ENCODE measurements around the gene HESX1. TPM values are rescaled to one million over a fixed set of nuclear protein-coding genes. Genes with fewer than 3 reads are reported as not detected.

HESX1 gene
- total and polyA plus RNA-seq, 2 of the 13 experiments (the other 11 are each of a cell fraction or from before 2014, with no cell fraction given): 0.57 to 0.75 TPM

- no peak for TF ChIP-seq CEBPZ (IDR thresholded peaks at IDR 0.05; ENCODE audit: low read length)
- TF ChIP-seq RFXAP (CRISPR knock-in tag; IDR thresholded peaks at IDR 0.05; ENCODE audit: borderline replicate concordance): no peak
- TF ChIP-seq SRY (CRISPR knock-in tag; IDR thresholded peaks at IDR 0.05): peak; percentile 72
- TF ChIP-seq MIER3 (CRISPR knock-in tag; IDR thresholded peaks at IDR 0.05; ENCODE audit: borderline replicate concordance): 0 out of 2 replicates have a peak, but pooled peaks have one; percentile 36
- peak; percentile 63 for TF ChIP-seq SKI (IDR thresholded peaks at IDR 0.05; ENCODE audit: partially characterized antibody)
- peak; percentile 77 for TF ChIP-seq TARDBP (CRISPR knock-in tag; IDR thresholded peaks at IDR 0.05)
- no peak for TF ChIP-seq PAF1 (CRISPR knock-in tag; IDR thresholded peaks at IDR 0.05)
- TF ChIP-seq ZNF224 (CRISPR knock-in tag; IDR thresholded peaks at IDR 0.05): peak; percentile 97
- TF ChIP-seq SYNCRIP (IDR thresholded peaks at IDR 0.05; ENCODE audit: insufficient read depth, low read depth, low read length): no peak
- TF ChIP-seq U2AF1 (optimal IDR thresholded peaks at IDR 0.05; ENCODE audit: low read depth, low read length): no peak
- TF ChIP-seq, protein P1, sequence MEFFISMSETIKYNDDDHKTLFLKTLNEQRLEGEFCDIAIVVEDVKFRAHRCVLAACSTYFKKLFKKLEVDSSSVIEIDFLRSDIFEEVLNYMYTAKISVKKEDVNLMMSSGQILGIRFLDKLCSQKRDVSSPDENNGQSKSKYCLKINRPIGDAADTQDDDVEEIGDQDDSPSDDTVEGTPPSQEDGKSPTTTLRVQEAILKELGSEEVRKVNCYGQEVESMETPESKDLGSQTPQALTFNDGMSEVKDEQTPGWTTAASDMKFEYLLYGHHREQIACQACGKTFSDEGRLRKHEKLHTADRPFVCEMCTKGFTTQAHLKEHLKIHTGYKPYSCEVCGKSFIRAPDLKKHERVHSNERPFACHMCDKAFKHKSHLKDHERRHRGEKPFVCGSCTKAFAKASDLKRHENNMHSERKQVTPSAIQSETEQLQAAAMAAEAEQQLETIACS (CRISPR knock-in tag; IDR thresholded peaks at IDR 0.05): peak; percentile 46; the same call in 1 of the 2 replicates
- peak; percentile 83 for TF ChIP-seq HNRNPK (IDR thresholded peaks at IDR 0.05; ENCODE audit: low read depth, low read length, poor library complexity, severe bottlenecking)
- peak; percentile 82; the same call in 1 of the 2 replicates for TF ChIP-seq NRL (CRISPR knock-in tag; IDR thresholded peaks at IDR 0.05; ENCODE audit: borderline replicate concordance)
- peak; percentile 86 for TF ChIP-seq POLR2G (IDR thresholded peaks at IDR 0.05; ENCODE audit: low read depth, low read length)
- TF ChIP-seq ZNF512 (CRISPR knock-in tag; IDR thresholded peaks at IDR 0.05): 0 out of 2 replicates have a peak, but pooled peaks have one; percentile 50
- no peak for TF ChIP-seq REL (CRISPR knock-in tag; conservative IDR thresholded peaks at IDR 0.05)
- peak; percentile 74 for TF ChIP-seq SAFB2 (CRISPR knock-in tag; IDR thresholded peaks at IDR 0.05; ENCODE audit: borderline replicate concordance, low read depth)
- TF ChIP-seq SP140L (CRISPR knock-in tag; IDR thresholded peaks at IDR 0.05; ENCODE audit: borderline replicate concordance): no peak
- no peak for TF ChIP-seq ZNF124 (CRISPR knock-in tag; IDR thresholded peaks at IDR 0.05)
- TF ChIP-seq ZNF34 (CRISPR knock-in tag; IDR thresholded peaks at IDR 0.05; ENCODE audit: borderline replicate concordance): no peak
- no peak for TF ChIP-seq DMTF1 (CRISPR knock-in tag; IDR thresholded peaks at IDR 0.05)
Observed at GRCh38 chr3:57227204-57227929, 27.6 kb upstream of the HESX1 start, which contains the start of gene APPL1 (continued).
